GM21447 (cell line): ENCODE measurements around the gene GRB10.
"Not testable (repeated sequence)": the region's sequence is repeated elsewhere in the genome, so short reads cannot be mapped to it uniquely, and the experiment has no call there.

ENCODE experiments used
- ATAC-seq: cut with Tn5 transposase; IDR thresholded peaks from one replicate; pipeline ENCODE4 v1.9.1; 2021; ENCODE audit not compliant: unreplicated experiment

The GRB10 gene

DNA sequence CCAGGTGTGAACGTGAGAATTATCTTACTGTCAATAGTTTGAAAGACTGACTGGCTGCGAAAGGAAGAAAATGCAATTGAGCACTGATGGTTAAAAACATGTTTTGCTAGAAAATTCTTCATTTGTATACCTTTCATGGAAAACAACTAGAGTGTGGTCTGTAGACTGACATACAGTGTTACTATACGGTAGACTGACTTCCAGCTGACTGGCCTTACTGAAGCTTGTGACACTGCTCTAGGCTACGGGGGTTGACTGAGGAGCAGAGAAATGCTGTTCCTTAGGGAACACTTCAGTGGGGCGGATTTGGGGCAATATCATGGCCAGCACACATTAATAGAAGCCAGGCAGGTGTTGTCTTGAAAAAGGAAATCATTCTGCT, 191.6 kb downstream of the GRB10 start:
- no peak for ATAC-seq

DNA sequence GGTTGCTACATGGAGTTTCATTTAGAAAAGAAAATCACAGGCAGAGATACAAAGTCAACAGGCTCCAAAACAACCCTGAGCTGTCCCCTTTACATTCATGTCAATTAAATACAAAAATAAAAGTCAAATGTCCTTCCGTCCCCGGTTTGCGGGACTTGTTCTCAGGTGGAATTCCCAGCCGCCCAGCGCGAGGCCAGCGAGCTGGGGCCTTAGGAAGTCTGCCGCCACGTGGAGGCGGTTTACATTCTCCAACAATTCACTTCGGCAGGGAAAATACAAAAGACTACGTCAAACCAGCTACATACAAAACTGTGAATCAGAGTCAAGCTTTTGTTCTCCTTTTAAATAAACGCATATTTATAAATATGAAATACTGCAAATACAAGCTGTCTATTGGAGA, 192.2 kb downstream of the GRB10 start:
- ATAC-seq, result no peak

DNA sequence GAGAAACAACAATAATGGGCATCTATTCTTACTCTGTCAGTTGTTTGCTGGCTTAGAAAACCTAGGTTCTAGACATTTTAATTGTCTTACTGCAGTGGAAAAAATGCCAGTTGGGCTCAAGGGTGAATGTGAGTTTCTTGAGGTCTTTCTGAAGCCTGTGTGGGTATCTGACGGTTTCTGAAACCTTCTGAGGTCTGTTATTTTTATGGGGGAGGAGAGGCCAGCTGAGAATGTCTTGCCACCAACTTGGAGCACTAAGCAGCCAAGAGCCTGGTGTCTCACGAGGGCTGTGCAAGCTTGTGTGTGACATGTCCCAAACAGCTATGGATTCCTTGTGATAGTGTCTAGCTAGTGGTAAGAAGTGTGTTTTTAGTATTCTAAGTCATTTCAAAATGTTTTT, 193.3 kb downstream of the GRB10 start:
- no peak for ATAC-seq

DNA sequence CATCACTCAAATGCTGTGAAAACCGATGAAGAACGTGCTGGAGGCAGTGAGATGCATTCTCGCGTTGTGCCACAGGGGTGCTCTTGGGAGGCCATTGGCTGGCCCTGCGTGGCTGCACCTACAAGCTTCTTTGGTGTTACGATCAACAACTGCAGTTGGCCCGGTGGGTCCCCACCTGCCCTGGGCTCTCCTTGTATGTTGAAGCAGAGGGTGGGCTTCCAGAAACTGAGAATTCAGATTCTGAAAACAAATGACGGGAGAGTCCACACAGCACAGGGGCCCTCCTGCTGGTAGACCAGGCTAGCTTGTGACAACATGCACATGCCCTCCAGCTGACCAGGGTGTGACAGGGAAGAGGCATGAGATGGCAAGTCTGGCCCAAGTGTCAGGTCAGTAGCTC, 193.8 kb downstream of the GRB10 start:
- no peak for ATAC-seq

DNA sequence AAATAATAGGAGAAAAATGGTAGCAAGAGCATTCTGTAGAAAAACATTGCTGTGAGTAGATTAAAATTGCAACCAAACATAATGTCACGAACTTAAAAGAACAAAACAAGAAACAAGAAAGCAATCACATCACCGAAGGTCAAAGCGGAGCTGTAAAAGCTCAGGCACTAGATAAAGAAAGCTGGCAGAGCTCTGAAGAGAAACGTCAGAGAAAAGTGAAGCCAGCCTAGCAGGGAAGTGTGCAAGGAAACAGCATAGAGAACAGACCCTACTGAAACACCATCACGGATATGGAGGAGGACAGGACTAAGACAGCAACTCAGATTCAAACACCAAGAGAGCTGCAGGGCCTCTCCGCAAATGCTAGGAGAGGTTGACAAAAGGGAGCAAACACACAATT, 195.0 kb downstream of the GRB10 start:
- ATAC-seq, result no peak

DNA sequence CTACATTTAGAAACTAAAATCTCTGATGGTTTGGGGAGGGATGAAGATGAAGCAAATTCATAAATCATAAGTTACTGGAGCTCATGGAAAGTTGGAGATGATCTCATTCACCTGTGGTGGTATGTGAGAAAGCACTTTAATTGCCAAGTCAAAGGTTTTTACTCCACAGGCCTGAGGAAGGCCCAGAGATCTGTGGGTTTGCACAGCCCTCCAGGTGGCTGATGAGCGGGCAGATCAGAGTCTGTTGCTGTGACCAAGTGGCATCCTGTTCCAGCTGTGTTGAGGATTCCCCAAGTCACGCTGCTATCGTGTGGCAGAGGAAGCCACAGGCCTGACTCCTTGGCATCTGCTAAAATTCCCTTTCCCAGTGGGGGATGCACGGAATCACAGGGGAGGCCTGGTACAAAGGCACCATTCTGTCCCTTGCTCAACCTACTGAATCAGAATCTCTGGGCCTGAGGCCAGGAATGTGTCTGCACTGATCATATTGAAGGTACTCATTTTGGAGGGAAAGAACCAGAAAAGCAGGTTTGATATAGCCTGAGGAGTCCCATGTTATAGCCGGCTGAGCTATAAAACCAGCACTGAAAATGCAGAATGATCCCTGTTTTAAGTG, 197.8 kb downstream of the GRB10 start:
- ATAC-seq, result no peak

DNA sequence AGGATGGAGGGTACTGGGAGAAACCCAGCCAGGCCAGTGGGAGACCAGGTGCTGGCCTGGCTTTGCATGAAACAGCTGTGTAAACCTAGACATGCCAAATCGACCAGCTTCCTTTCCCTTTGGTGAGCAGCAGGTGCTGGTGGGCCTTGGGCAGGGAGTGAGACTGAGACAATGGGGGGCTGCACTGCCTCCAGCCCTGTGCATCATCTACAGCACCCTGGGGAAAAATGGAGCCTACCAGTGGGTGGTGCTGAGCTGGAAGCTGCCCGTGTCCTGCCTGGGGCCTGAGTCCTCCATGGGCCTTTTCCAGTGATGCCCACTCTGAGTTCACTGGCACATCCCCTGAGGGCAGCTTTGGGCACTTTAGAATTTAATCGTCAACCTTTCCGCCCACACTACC, 198.3 kb downstream of the GRB10 start:
- ATAC-seq, result no peak

DNA sequence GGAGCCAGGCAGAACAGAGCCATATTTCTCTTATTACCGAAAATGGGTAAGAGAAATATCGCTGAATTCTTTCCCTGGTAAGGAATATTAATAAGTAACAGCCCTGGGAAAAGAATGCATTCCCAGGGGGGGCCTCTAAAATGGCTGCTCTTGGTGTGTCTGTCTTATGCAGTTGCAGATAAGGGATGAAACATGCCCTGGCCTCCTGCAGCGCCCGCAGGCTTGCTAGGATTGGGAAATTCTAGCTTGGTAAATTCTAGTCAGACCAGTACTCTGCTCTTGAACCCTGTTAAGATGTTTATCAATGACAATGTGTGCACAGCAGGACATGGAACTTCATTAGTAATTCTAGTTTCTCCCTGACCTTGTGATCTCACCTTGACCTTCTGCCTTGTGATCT, 199.4 kb downstream of the GRB10 start:
- ATAC-seq, result not testable (repeated sequence)

DNA sequence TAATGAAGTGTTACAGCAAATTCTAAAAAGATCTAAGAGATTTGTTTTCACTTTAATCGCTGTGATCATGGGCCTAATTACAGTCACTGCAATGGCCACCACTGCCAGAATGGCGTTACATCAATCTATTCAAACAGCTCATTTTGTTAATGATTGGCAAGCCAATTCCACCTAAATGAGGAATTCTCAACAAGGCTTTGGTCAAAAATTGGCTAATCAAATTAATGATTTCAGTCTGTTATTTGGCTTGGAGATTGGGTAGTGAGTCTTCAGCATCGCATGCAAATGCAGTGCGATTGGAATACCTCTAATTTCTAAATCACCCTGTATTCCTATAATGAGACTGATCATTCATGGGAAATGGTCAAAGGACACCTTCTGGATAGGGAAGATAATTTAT, 200.4 kb downstream of the GRB10 start:
- not testable (repeated sequence) for ATAC-seq

DNA sequence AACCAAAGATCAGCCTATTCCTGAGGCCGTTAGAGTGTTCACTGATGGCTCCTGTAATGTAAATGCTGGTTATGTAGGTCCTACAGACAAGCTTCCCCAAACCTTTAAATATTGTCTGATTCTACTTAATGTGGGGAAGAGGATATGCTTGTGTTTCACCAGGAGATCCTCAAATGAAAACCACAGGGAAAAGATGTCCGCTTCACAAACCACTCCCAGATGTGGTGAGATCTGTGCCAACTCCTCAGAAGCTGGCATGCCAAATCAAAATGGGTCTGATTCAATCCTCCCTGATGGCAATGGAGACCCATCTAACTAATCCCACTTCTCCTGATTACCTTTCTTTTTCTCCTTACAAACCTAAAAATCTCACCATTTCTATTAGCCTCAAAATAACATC, 202.0 kb downstream of the GRB10 start:
- not testable (repeated sequence) for ATAC-seq

DNA sequence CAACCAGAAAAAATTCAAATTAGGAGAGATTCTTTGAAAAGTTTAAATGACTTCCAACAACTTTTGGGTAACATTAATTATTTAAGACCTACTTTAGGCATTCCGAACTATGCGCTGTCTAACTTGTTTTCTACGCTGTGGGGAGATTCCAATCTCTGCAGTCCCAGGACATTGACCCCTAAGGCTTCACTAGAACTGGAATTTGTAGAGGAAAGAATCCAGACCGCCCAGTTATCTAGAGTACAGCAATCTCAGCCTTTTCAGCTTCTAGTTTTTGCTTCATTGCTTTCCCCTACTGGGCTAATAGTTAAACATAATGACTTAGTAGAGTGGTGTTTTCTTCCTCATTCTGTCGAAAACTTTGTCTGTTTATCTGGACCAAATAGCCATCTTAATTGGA, 202.6 kb downstream of the GRB10 start:
- no peak for ATAC-seq

DNA sequence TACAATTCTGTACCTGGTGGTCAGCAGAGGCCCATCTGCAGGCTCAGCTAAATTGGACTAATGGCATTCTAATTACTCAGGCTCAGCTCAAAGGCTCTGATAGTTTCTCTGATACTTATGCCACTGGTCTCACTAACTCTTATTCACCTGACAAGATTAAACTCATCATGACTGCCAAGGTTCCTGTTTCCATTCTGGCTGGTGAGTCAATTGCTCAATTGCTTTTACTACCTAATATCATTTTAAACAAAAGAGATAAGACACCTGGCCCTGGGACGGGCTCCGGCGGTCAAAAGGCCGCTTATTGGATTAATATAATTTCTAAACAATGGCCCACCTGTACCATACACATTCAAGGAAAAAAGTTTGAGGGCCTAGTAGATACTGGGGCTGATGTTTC, 204.6 kb downstream of the GRB10 start:
- ATAC-seq, result not testable (repeated sequence)

DNA sequence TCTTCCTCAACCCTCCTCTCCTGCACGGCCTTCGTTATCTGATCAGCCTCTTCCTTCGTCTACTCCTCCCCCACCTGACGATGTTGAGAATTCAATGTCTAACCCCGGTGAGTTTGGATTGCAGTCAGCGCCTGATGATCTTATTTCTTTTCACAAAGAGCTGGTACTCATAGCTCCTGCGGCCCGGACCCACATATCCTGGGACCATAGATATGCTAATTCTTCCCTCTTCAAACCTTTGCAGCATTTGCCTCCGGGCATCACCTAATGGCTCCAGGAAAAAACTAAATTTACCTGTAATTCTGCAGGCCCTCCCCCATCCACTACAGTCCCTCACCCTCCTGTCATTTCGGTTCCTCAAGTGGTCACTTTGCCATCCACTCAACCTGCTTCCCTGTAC, 205.1 kb downstream of the GRB10 start:
- ATAC-seq, result no peak

DNA sequence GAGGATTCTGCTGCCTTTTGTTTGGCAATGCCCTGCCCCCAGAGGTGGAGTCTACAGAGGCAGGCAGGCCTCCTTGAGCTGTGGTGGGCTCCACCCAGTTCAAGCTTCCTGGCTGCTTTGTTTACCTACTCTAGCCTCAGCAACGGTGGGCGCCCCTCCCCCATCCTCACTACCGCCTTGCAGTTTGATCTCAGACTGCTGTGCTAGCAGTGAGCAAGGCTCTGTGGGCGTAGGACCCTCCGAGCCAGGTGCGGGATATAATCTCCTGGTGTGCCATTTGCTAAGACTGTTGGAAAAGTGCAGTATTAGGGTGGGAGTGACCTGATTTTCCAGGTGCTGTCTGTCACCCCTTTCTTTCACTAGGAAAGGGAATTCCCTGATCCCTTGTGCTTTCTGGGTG, 206.3 kb downstream of the GRB10 start:
- not testable (repeated sequence) for ATAC-seq

DNA sequence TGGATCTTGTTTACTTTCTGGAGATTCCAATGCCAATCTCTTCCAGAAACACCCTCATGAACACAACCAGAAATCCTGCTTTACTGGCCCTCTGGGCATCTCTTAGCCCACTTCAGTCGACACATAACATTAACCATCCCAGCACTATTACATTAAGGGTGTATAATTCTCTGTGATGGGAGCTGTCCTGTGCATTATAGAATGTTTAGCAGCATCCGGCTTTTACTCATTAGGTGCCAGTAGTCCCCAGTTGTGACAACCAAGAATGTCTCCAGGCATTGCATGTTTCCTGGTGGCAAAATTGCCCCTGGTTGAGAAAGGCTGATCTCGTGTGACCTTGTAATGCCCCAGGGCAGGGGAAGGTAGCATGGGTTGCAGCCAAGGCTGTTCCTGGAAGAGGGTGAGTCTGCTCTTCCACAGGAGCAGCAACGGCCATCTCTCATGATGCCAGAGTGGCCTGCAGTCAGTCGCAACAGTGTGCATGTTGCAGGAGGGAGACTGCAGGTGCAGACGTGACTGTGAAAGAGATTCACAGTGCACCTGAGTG, 214.9 kb downstream of the GRB10 start:
- no peak for ATAC-seq

DNA sequence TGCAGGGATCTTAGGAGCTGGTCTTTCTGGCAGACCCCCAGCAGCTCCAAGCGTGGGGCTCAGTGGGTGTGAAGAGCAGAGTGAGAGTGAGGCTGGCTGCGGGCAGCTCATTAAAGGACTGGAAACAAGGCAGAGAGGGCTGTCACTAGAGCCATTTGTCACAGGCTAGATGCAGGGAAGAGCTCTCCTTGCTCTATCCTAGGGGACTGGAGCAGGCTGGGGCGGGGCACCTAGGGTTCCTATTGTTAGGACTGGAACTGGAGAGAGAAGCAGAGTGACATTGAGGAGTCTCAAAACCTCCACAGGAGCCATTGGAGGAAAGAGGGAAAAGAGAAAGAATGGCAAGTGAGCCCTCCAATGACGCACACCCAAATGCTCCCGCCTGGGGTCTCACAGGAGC, 216.7 kb downstream of the GRB10 start:
- ATAC-seq, result no peak

DNA sequence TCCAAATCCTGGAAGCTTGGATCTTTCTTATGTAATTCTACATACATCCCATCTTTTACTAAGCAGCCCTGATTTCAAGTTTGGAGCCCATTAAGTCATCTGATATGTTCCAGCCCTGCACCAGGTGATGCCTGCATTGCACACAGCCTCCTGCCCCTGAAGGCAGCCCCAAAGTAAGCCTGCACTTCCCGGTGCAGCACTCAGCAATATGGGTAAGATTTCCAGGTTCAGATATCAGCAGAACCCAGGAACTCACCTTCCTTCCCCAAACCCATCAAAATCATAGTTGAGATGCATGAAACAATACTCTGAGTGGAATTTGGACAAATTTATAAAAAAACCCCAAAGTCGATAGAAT, 217.2 kb downstream of the GRB10 start:
- no peak for ATAC-seq

DNA sequence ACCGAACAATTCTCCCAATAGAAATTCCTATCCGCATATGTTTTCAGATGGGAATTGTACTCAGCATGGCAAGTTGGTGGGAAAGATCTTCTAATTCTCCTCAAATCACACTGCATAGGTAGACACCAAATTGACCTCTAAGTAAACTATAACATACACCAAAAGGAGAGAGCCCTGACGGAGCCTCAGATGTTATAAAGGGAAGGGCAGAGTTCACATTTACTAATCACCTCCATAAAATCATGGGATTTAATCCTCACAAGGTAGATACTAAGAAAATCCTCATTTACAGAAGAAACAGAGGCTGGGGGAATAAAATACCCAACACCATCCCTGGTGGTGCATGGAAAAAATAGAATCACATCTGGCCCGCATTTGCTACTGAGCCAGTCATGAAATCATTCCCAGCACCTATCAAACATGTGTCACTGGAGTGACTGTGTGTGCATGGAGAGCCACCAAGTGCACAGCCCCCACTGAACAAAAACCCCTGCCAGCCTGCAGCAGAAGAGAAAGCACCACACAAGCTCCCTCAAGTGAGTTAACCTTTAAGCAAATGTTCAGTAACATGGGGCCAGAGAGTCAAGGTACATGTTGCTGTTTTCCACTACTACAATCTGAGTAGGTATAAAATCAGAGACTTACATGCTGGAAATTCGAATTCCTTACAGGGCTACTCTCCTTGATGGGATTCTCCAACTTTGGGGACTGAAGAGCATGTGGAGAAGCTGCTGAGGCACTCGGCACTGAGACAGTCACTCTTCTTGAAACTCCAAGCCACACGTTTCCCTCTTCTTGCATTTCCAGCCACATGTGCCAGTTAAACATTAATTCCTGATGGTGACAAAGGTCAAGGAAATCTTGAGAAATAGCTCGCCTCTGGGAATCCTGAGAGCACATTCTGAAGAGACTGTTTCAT, 217.8 kb downstream of the GRB10 start, which contains the start of gene DDC:
Gene DDC (minus strand): TSS at position 766 of the 919 bp plus-strand sequence. CDS start 21,320 bp downstream, outside the sequence.
- ATAC-seq, result no peak

DNA sequence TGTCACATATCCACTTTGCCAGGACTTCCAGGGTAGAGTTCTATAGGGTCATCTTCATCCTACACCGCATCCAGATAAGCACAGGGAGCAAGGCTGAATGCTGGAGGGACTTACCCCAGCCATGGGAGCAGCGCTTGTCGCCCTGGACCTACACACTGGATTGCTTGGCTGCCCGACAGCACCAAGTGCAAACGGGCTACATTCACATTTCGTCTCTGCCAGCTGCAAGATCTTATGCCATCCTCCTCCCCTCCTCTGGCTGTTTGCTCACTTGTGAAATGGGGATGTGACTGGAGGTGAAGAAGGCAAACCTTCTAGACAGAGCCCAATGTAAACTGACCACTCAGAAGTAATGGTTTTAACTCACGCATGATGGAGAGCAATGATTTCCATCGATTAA, 218.5 kb downstream of the GRB10 start:
- no peak for ATAC-seq

DNA sequence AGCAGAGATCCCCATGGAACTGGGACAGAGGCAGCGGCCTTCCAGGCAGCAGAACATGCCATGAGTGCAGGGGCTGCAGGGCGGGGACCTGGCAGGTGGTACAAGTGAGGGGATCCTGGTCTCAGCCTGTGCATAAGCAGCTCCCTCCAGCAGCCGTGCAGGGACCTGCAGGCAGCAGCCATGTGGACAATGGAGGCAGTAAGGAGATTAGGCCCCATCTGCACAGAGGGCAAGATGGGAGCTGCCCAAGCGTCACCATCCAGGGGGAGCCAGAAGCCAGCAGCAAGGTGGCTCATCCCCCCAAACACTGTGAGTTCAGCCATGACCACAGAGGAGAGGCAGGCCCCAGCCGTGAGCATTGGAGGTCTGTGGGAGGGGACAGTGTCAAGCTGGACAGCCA, 220.6 kb downstream of the GRB10 start:
- no peak for ATAC-seq

DNA sequence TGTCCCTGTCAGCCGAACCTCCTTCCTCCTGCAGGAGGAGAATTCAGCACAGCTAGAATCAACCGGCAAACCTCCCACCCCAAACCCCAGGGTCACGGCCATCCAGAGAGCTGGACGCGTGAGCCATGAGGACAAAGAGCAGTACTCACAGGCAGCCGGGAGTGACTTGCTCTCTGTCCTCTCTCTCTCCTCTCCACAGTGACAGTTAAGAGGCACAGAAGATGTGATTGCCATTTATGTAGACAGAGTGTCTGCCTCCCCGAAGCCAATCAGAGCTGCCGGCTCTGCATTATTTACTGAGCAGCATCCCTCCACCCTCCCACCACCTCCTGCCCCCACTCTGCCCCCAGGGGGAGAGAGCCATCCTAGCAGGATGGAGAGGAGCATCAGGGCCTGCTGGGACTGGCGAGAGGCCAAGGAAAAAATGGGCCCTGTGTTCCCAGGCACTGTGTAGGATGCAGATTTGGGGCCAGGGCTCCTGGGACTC, 221.8 kb downstream of the GRB10 start:
- ATAC-seq, result no peak

DNA sequence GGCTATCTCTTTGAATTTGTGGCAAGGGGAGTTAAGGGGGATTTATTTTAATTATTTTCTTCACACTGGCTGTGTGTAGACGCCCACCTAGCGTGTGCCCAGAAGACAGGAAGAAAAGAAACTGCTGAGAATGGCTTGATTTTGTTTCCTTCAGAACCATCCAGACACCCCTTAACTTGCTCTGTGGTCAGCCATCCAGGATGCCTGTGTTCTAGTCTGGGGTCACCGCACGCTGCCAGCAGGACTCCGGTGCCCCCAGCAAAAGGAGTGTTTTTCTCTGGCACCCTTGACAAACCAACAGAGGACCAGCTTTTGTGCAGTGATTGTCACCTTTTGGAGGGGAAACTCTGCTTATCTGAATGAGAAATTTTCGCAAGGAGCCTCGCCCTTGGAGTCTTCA, 222.8 kb downstream of the GRB10 start:
- ATAC-seq, result no peak
